Activated T-helper 9 cell treated with anti-CD3 and anti-CD28 coated beads, Interleukin-2, amount 50 U/mL, for 16 hours (primary cell): ENCODE data around the gene GOLGA3.

ENCODE experiments used
- DNase-seq: peaks from one replicate; pipeline ENCODE4 v3.0.0-alpha.2; 2020; ENCODE audit warnings: low read depth

Gene GOLGA3

DNA sequence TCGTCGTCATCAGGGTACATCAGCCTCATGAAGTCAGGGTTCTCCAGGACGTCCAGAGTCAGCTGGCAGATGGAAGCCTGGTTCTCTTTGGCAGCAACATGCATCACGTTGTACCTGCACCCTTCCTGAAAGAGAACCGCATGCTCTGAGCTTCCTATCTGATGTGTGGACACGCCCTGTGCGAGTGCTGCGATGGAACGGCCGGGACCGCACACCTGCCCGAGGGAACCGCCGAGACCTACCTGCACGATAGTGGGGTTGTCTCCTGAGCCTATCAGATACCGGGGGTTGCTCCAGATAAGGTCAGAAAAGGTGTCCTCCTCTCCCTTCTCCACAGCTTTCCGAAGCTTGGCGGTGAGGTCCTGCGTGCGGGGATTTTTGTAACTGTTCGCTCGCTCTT is 80.8 kb downstream of the GOLGA3 start:
- no peak for DNase-seq

DNA sequence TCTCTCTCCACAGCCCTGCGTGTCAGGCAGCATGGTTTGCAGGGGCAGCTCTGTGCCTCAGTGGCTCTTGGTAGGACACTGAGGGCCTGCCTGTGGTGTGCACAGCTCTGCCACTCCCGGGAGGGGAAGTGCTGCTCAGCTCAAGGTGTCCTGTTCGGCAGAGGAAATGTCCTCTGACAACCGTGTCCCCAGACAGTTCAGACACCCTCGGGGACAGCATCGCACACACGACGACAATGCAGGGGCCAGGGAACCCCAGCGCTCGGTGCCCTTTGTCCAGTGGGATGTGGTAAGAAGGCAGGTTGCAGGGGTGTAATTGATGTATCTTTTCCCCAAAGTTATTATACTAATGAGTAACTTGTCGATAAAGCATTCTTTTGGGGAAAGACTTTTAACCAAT is 81.3 kb downstream of the GOLGA3 start:
- DNase-seq, result no peak

- no peak for DNase-seq
Measured at GRCh38 chr12:132746613-132747012, 82.1 kb downstream of the GOLGA3 start.

GRCh38 chr12:132743831-132744230 is 84.8 kb downstream of the GOLGA3 start:
- DNase-seq, result no peak

DNA sequence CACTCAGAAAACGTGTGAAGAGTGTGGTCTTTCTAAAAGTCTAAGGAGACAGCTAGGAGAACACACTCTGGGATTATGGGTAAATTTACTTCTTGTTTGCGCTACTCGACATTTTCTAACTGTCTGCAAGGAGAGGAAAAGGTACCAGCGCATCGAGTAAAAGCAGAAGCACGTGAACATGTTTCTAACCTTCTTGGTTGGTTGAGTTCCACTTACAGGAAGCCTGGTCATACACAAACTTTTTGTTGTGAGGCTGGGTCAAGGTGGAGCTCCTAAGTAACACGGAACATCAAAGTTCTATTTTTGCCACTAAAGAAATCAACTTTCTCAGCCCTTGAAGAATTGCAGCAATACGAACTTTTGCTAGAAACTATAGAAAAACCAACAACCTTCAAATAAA is 87.0 kb downstream of the GOLGA3 start:
- no peak for DNase-seq

GRCh38 chr12:132740652-132741051 is 88.0 kb downstream of the GOLGA3 start:
- no peak for DNase-seq

DNA sequence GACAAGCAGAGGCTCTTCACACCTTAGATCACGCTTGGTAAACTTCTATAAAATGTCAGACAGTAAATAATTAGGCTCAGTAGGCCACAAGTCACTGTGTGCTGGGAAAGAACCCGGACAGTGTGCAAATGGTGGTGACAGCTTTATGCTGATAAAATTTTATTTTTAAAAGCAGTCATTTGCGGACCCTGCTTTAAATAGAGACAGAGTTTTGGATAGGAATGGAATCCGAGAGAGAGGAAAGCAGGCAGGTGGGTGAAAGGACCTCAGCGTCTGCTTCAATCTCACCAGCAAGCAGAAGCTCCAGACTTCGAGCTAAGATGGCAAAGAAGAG is 88.4 kb downstream of the GOLGA3 start:
- DNase-seq, result no peak

- no peak for DNase-seq
Measured at GRCh38 chr12:132739600-132740312, 88.9 kb downstream of the GOLGA3 start.

GRCh38 chr12:132736913-132737312 is 91.8 kb downstream of the GOLGA3 start:
- no peak for DNase-seq

DNA sequence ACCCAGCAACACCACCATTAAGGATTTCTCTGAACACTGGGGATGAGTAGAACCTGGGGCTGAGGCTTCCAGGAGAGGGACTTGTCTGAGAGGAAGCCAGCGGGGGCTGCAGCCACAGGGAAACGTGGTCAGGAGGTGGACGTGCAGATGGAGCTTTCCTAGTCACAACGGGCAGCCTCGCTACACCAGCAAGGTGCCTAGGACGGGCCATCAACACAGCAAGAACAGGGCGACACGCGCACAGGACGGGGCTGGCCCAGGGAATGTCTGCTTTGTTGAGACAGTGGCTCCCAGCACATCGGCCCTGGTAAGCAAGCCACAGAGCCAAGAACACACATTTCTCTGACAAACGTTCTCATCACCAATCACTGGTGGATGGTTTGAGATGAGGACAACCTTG is 92.3 kb downstream of the GOLGA3 start:
- DNase-seq, result no peak

DNA sequence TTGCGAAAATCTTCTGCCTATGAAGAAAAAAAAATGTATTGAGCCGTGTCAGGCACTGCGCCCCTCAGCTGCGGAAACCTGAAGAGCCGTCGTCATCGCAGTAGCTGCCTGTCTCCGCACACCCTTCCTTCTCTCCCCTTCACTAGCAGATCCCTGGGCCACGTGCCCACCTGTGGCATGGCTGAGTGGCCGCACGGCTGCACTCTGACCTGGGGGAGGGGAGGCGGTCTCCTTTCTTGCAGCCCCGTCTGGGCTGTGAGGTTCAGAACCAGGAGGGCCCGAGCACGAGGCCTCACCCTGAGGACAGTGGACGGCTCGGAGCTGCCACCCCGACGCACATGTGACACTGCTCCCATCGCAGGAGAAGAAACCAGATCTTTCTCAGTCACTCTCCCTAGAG is 93.2 kb downstream of the GOLGA3 start:
- no peak for DNase-seq

- no peak for DNase-seq
Measured at GRCh38 chr12:132734206-132734605, 94.5 kb downstream of the GOLGA3 start.

DNA sequence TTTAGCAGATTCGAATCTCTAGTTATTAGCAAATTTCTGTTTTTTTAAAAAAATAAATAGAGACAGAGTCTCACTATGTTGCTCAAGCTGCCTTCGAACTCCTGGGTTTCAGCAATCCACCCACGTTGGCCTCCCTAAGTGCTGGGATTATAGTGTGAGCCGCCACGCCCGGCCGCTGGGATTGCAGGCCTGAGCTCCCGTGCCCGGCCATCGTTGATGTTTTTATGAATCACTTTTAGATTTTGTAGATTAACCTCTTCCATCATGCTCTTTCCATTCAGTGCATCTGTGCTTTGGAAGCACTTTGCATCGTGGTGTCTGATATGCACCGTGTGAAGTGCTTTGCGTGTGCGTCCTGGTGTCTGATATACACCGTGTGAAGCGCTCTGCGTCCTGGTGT is 97.1 kb downstream of the GOLGA3 start:
- DNase-seq, result no peak

- DNase-seq, result no peak
Measured at GRCh38 chr12:132730353-132730752, 98.3 kb downstream of the GOLGA3 start.

DNA sequence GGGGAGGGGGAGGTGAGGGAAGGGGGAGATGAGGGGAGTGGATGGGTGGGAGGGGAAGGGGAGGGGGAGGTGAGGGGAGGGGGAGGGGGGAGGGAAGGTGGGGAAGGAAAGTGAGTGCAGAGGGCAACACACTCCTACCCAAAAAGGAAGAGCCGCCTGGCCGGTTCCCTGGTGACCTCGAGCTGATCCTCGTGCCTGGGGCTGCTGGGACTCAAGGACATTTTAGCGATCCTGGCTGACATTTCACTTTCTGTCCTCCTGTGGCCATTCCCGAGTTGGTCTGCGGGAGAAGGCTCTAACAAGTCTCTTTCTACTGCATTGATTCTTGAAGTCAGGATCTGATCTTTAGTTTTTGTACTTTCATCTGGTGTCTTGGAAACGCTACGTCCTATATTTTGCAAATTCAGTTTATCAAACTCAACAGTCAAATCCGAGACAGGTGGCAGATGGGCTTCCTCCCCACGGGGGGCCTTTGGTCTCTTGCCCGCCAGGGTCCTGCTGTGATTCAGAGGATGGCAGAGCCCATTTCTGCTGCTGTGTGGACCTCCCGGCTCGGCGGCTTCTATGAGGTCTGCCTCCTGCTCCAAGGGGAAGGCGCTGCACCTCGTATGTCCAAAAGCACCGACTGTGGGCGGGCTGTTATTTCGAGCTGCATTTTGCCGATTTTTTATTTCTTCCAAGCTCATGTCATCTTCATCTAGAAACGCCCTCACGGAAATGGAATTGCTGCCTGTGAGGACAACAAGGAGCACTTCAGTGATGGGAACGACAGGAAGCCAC is 98.9 kb downstream of the GOLGA3 start:
- DNase-seq, result no peak

DNA sequence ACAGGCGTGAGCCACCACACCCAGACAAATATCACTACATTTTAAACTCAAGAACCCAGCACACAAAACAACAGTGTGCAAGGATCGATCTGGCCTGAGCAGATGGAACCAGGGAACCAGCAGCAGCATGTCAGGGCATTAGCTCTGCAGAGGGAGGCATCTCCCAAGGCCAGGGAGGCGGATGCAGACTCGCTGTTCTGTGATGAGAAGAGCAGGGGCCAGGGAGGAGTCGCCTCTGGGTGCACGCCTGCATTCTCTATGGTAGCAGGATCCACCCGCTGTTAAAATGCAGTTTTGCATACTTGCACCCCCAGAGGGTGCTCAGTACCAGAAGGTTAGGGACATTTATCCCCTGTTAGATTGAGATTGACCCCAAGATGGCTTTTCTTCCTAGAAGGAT is 100.2 kb downstream of the GOLGA3 start:
- DNase-seq, result no peak

- DNase-seq, result no peak
Measured at GRCh38 chr12:132727091-132727794, 101.4 kb downstream of the GOLGA3 start.

- no peak for DNase-seq
Measured at GRCh38 chr12:132726386-132726785, 102.3 kb downstream of the GOLGA3 start.

GRCh38 chr12:132724506-132725241 is 104.0 kb downstream of the GOLGA3 start:
- DNase-seq, result no peak

GRCh38 chr12:132723764-132724140 is 104.9 kb downstream of the GOLGA3 start:
- DNase-seq, result no peak

- no peak for DNase-seq
Measured at GRCh38 chr12:132723015-132723763, 105.5 kb downstream of the GOLGA3 start.
